UCSD-AML1 (cell line): ENCODE results near the gene MTUS2.
"Not testable (repeated sequence)": the region's sequence is repeated elsewhere in the genome, so short reads cannot be mapped to it uniquely, and the experiment has no call there.

Experiments used
- DNase-seq: peaks from one replicate; lab custom pipeline; 2025; ENCODE audit not compliant: unreplicated experiment; lab: John Stamatoyannopoulos, UW

Gene MTUS2

GRCh38 chr13:28955264-28955966 lies 135.3 kb downstream of the MTUS2 start:
- no peak for DNase-seq

- DNase-seq = no peak
Observed at GRCh38 chr13:28958018-28958417, 137.9 kb downstream of the MTUS2 start.

- no peak for DNase-seq
Observed at GRCh38 chr13:28958441-28958840, 138.3 kb downstream of the MTUS2 start.

GRCh38 chr13:28964052-28964451 lies 143.9 kb downstream of the MTUS2 start:
- DNase-seq = no peak

- no peak for DNase-seq
Observed at GRCh38 chr13:28964803-28965202, 144.7 kb downstream of the MTUS2 start.

- no peak for DNase-seq
Observed at GRCh38 chr13:28967029-28967915, 147.1 kb downstream of the MTUS2 start.

GRCh38 chr13:28976195-28976594 lies 156.1 kb downstream of the MTUS2 start:
- DNase-seq = no peak

- DNase-seq = no peak
Observed at GRCh38 chr13:28976636-28977035, 156.5 kb downstream of the MTUS2 start.

GRCh38 chr13:28978574-28978973 lies 158.4 kb downstream of the MTUS2 start:
- no peak for DNase-seq

GRCh38 chr13:28981530-28981929 lies 161.4 kb downstream of the MTUS2 start:
- no peak for DNase-seq

GRCh38 chr13:28983641-28984040 lies 163.5 kb downstream of the MTUS2 start:
- DNase-seq = no peak

GRCh38 chr13:28984326-28984725 lies 164.2 kb downstream of the MTUS2 start:
- no peak for DNase-seq

GRCh38 chr13:28984825-28985224 lies 164.7 kb downstream of the MTUS2 start:
- no peak for DNase-seq

- not testable (repeated sequence) for DNase-seq
Observed at GRCh38 chr13:28990378-28990777, 170.2 kb downstream of the MTUS2 start.

- no peak for DNase-seq
Observed at GRCh38 chr13:28991764-28992163, 171.6 kb downstream of the MTUS2 start.

- no peak for DNase-seq
Observed at GRCh38 chr13:29000826-29001225, 180.7 kb downstream of the MTUS2 start.

- DNase-seq = no peak
Observed at GRCh38 chr13:29005035-29005762, 185.1 kb downstream of the MTUS2 start.

- DNase-seq = no peak
Observed at GRCh38 chr13:29005763-29006120, 185.6 kb downstream of the MTUS2 start.

- DNase-seq = no peak
Observed at GRCh38 chr13:29006359-29006850, 186.3 kb downstream of the MTUS2 start.

- DNase-seq = no peak
Observed at GRCh38 chr13:29008296-29008695, 188.2 kb downstream of the MTUS2 start.

GRCh38 chr13:29020314-29020713 lies 200.2 kb downstream of the MTUS2 start:
- DNase-seq = peak; percentile 16
